Measurements from ENCODE around the gene SF3B5. TPM values are rescaled to one million over a fixed set of nuclear protein-coding genes. Genes with fewer than 3 reads are reported as not detected.
"Not testable (repeated sequence)": the region's sequence is repeated elsewhere in the genome, so short reads cannot be mapped to it uniquely, and the experiment has no call there.

SF3B5 gene
- total and polyA plus RNA-seq, 2 of the 8 experiments (the other 6 are each of a cell fraction or from before 2014, with no cell fraction given) = 195 to 588 TPM

DNA sequence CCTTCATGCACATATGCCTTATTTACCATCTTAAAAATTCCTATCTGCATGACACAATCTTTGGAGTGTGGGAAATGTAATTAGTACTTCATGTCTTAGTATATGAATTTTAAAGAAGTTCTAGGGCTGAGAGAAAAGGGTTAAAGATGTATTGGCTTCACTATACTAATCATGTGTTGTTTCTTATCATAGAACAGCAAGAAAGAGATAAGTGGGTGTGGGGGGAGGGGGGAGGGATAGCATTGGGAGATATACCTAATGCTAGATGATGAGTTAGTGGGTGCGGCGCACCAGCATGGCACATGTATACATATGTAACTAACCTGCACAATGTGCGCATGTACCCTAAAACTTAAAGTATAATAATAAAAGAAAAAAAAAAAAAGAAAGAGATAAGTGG is 13.0 kb downstream of the SF3B5 start:
- POLR2A ChIA-PET (ENCODE audit: partially characterized antibody) = not testable (repeated sequence)

More for the DNA sequence above, 13.0 kb downstream of the SF3B5 start:
- H2BK15ac ChIP-seq (ENCODE audit: low read length); H3K4me1 ChIP-seq (replicated peaks in 1 of 4; ENCODE audit: control insufficient read depth in 3 of 4, insufficient read depth in 4 of 4, low read length in 3 of 4); CTCF ChIA-PET (ENCODE audit: partially characterized antibody); FAIRE-seq; H4K5ac ChIP-seq (ENCODE audit: insufficient read length, low read depth, low read length); H3K27ac ChIP-seq (ENCODE audit: low read depth, low read length); H3K27me3 ChIP-seq (replicated peaks in 1 of 4; ENCODE audit: control insufficient read depth in 3 of 4, extremely low read depth in 1 of 4, insufficient read depth in 3 of 4, low read length in 3 of 4); H4K91ac ChIP-seq (replicated peaks; ENCODE audit: insufficient read length, low read length); DNase-seq (ENCODE audit: low read depth in 1 of 2, low spot score in 2 of 2); H3K23me2 ChIP-seq (ENCODE audit: low read depth, low read length); H2AK5ac ChIP-seq (ENCODE audit: low read depth, low read length); H2AFZ ChIP-seq (ENCODE audit: low read length); H3K18ac ChIP-seq (ENCODE audit: extremely low read depth, low read length); H4K20me1 ChIP-seq (replicated peaks in 1 of 2; ENCODE audit: control insufficient read depth in 1 of 2, insufficient read depth in 2 of 2, low read length in 2 of 2); H3K56ac ChIP-seq (replicated peaks; ENCODE audit: insufficient read length, low read depth, low read length); H3K79me1 ChIP-seq (ENCODE audit: low read depth, low read length); H3K79me2 ChIP-seq (ENCODE audit: control insufficient read depth in 1 of 2, insufficient read depth in 2 of 2, low read length in 2 of 2); H3K36me3 ChIP-seq (ENCODE audit: control insufficient read depth in 2 of 4, insufficient read depth in 4 of 4, low read length in 3 of 4); H2BK120ac ChIP-seq (replicated peaks; ENCODE audit: low read depth, low read length); H2BK5ac ChIP-seq (ENCODE audit: low read depth, low read length); H2BK20ac ChIP-seq (ENCODE audit: low read length); H3K4me3 ChIP-seq (ENCODE audit: extremely low read depth in 1 of 4, insufficient read depth in 2 of 4, low read depth in 3 of 4, low read length in 4 of 4); H3K9me3 ChIP-seq (ENCODE audit: insufficient read depth in 2 of 2, low read depth in 1 of 2, low read length in 1 of 2); H3K4ac ChIP-seq (replicated peaks; ENCODE audit: insufficient read length, low read depth, low read length); H3K23ac ChIP-seq (ENCODE audit: insufficient read length); H2BK12ac ChIP-seq (ENCODE audit: low read depth, low read length); H3K9ac ChIP-seq (replicated peaks in 1 of 4; ENCODE audit: extremely low read depth in 1 of 4, low read depth in 3 of 4, low read length in 3 of 4); H4K8ac ChIP-seq (ENCODE audit: extremely low read depth, insufficient read depth, low read length); H3K4me2 ChIP-seq (ENCODE audit: insufficient read depth in 1 of 2, low read depth in 2 of 2, low read length in 2 of 2); H3K14ac ChIP-seq (ENCODE audit: insufficient read length): not testable (repeated sequence)
- WGBS, 2 experiments (ENCODE audit: extremely low coverage in 1 of 2, insufficient coverage in 1 of 2, insufficient read length in 1 of 2, insufficient replicate concordance in 2 of 2, low coverage in 1 of 2, low lambda C conversion rate in 2 of 2, missing lambda C conversion rate in 1 of 2) = 100% methylated on average over 3 of the region's 3 CpGs; no CpG with 5 or more reads in 1 of the 2 experiments
